B cell (primary cell): ENCODE measurements around the gene CCDC50. TPM values are rescaled to one million over a fixed set of nuclear protein-coding genes. Genes with fewer than 3 reads are reported as not detected.

ENCODE experiments used
- ATAC-seq: fragments of 200-7000 bp; cut with Tn5 transposase; one replicate; pipeline ENCODE4 v1.10.0; 2021; ENCODE audit warnings: low read depth, mild to moderate bottlenecking, moderate number of reproducible peaks, moderate library complexity
- CTCF ChIA-PET: fragments of 350-600 bp; sonication (Branson Sonifier 250); formaldehyde crosslinking; loops from one replicate; lab custom pipeline; 2021; ENCODE audit warnings: antibody characterized with exemption, inconsistent platforms; lab: Charles Lee
- POLR2A ChIA-PET: fragments of 350-600 bp; sonication (Branson Sonifier 250); formaldehyde crosslinking; loops from one replicate; lab custom pipeline; 2021; ENCODE audit warnings: antibody characterized with exemption; lab: Charles Lee
- DNase-seq: peaks from one replicate; pipeline ENCODE4 v3.0.0; 2013
- H2AFZ ChIP-seq: 2 replicates; pipeline ENCODE4 v1.6.1; 2012; ENCODE audit warnings: mild to moderate bottlenecking, low read depth, low read length; ENCODE audit not compliant: insufficient read depth, poor library complexity, severe bottlenecking
- H3K27ac ChIP-seq, 2 donors: 1 replicate in 1 of 2; 2 replicates in 1 of 2; pipeline ENCODE4 v1.5.1; 2012 to 2013; ENCODE audit warnings: low read length in 2 of 2, mild to moderate bottlenecking in 2 of 2, moderate library complexity in 1 of 2
- H3K27me3 ChIP-seq, 4 experiments: fragments of 200-600 bp in 1 of 4; sonication (generic) in 1 of 4; replicated peaks in 1 of 4; 1 replicate in 2 of 4; 2 replicates in 2 of 4; pipeline versions ENCODE4 v1.6.1 to v1.7.0; 2013 to 2016; ENCODE audit warnings: low read length in 3 of 4, mild to moderate bottlenecking in 2 of 4, mixed read lengths in 1 of 4, moderate library complexity in 1 of 4; ENCODE audit not compliant: insufficient read depth in 4 of 4, control insufficient read depth in 3 of 4; ENCODE audit errors: control extremely low read depth in 1 of 4
- H3K36me3 ChIP-seq, 2 experiments: replicated peaks in 1 of 2; 1 replicate in 1 of 2; 2 replicates in 1 of 2; pipeline versions ENCODE4 v1.6.1 to v1.7.1; 2013; ENCODE audit warnings: low read length in 1 of 2; ENCODE audit not compliant: insufficient read depth in 2 of 2, control insufficient read depth in 1 of 2; ENCODE audit errors: control extremely low read depth in 1 of 2, extremely low read depth in 1 of 2
- H3K4me1 ChIP-seq, 2 donors: fragments of 200-600 bp in 1 of 2; sonication (generic) in 1 of 2; 1 replicate in 1 of 2; 2 replicates in 1 of 2; pipeline versions ENCODE4 v1.5.1 to v1.6.1; 2013 to 2017; ENCODE audit warnings: low read length in 2 of 2; ENCODE audit not compliant: control insufficient read depth in 2 of 2, insufficient read depth in 2 of 2
- H3K4me2 ChIP-seq: replicated peaks from 2 replicates; pipeline ENCODE3; 2012; ENCODE audit warnings: mild to moderate bottlenecking, low read depth, low read length; ENCODE audit not compliant: poor library complexity, severe bottlenecking
- H3K4me3 ChIP-seq, 5 experiments: fragments of 200-600 bp in 1 of 5; sonication (generic) in 1 of 5; 1 replicate in 3 of 5; 2 replicates in 2 of 5; pipeline versions ENCODE4 v1.5.1 to v1.7.0; 2011 to 2016; ENCODE audit warnings: low read length in 4 of 5, mild to moderate bottlenecking in 4 of 5, low read depth in 2 of 5, control low read depth in 1 of 5, moderate library complexity in 1 of 5; ENCODE audit not compliant: insufficient read depth in 1 of 5; ENCODE audit errors: control extremely low read depth in 1 of 5, extremely low read depth in 1 of 5
- H3K79me2 ChIP-seq: fragments of 200-600 bp; sonication (generic); one replicate; pipeline ENCODE4 v1.6.0; 2016; ENCODE audit warnings: low read length; ENCODE audit not compliant: control insufficient read depth, insufficient read depth
- H3K9ac ChIP-seq: fragments of 200-600 bp; sonication (generic); 2 replicates; pipeline ENCODE4 v1.6.1; 2017; ENCODE audit warnings: mild to moderate bottlenecking, low read length, moderate library complexity
- H3K9me3 ChIP-seq, 3 donors: one replicate each; pipeline versions ENCODE4 v1.6.1 to v1.7.1; 2013; ENCODE audit warnings: low read length in 2 of 3; ENCODE audit not compliant: control insufficient read depth in 2 of 3, insufficient read depth in 1 of 3; ENCODE audit errors: control extremely low read depth in 1 of 3
- H4K20me1 ChIP-seq: 2 replicates; pipeline ENCODE4 v1.6.0; 2012; ENCODE audit warnings: mild to moderate bottlenecking, low read length; ENCODE audit not compliant: insufficient read depth, control insufficient read depth, poor library complexity, severe bottlenecking
- H3K27ac Mint-ChIP-seq: one replicate; pipeline ENCODE4 v1.8.0; 2021; ENCODE audit warnings: mixed read lengths
- H3K27me3 Mint-ChIP-seq: one replicate; pipeline ENCODE4 v1.8.0; 2021; ENCODE audit warnings: mixed read lengths
- H3K4me1 Mint-ChIP-seq: one replicate; pipeline ENCODE4 v1.8.0; 2021; ENCODE audit warnings: mixed read lengths
- H3K4me3 Mint-ChIP-seq: one replicate; pipeline ENCODE4 v1.8.0; 2021; ENCODE audit warnings: mixed read lengths
- H3K9me3 Mint-ChIP-seq: one replicate; pipeline ENCODE4 v1.8.0; 2022; ENCODE audit warnings: mixed read lengths; ENCODE audit not compliant: insufficient read depth
- CTCF ChIP-seq: fragments of 200-600 bp; IDR thresholded peaks from one replicate; pipeline ENCODE4 v1.8.0; 2022; ENCODE audit warnings: antibody characterized with exemption, mild to moderate bottlenecking
- EZH2 ChIP-seq: IDR thresholded peaks from 2 replicates; pipeline ENCODE4 v1.6.1; 2012; ENCODE audit warnings: borderline replicate concordance, low read depth, mild to moderate bottlenecking, moderate library complexity, low read length; ENCODE audit not compliant: insufficient read depth, poor library complexity, severe bottlenecking
- WGBS: methylation state at CpG from one replicate; pipeline ENCODE4 v1.1.5; 2013; ENCODE audit warnings: missing lambda C conversion rate; ENCODE audit not compliant: insufficient coverage; 5-methylcytosine and 5-hydroxymethylcytosine counted together
- intact Hi-C: fragments of 100-400 bp; cut with micrococcal nuclease; formaldehyde crosslinking; loops from one replicate; pipeline ENCODE4 v1.10.0; 2022
- polyA plus RNA-seq: library from polyadenylated mRNA; depleted of rRNA; stranded (reverse); fragments of >200 nt; gene quantifications from 2 replicates; pipeline ENCODE4 v1.2.3, GENCODE V29; 2012
- total RNA-seq, 2 donors: library from RNA; stranded (reverse); fragments of 120-200 nt in 1 of 2; gene quantifications; 1 replicate in 1 of 2; 2 replicates in 1 of 2; pipeline versions ENCODE4 v1.2.3 to v1.2.4, GENCODE V29; 2013 to 2022

CCDC50 gene
- total and polyA plus RNA-seq, 2 donors (not counting 1 experiment from before 2014, with no cell fraction given), result 48.7 to 121 TPM

DNA sequence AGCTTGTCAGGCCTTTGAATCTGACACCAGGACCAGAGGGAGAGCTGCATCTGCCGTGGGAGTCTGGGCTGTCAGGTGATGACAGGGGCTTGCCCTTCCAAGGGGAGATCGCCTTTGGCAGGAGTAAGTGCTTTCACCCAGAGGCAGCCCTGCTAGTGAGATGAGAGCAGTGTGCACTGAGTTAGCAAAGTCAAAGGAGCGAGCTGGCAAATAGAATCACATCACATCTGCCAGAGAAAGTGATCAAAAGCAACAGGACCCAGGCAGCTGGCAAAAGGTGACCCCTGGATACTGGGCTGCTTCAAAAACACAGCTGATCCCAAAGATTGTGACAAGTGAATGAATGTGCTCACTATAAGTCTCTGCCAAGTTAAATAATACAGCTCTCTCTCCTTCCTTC, 95.7 kb downstream of the CCDC50 start:
- Histone ChIP-seq H3K4me3 (no peak overlapping the region), H3K9ac (no peak overlapping the region), H3K9me3 (no peaks in the 10 kb centered on the region), H3K79me2 (no peaks in the 10 kb centered on the region), H2AFZ (no peak overlapping the region), H3K27me3 (peaks cover 0 to 3% (median 0%) of the 10 kb centered on the region in 4 experiments), H3K4me2 (no peak overlapping the region), H3K27ac (no peak overlapping the region), H3K36me3 (no peaks in the 10 kb centered on the region), H4K20me1 (no peaks in the 10 kb centered on the region), H3K4me1 (no peaks in the 10 kb centered on the region)
- no peaks in the 10 kb centered on the region for H3K4me1 Mint-ChIP-seq
- no peak overlapping the region for H3K27ac Mint-ChIP-seq
- no peak overlapping the region for H3K4me3 Mint-ChIP-seq
- intact Hi-C loops, result no loop called here
- peaks cover 38% of the 10 kb centered on the region for H3K27me3 Mint-ChIP-seq
- TF ChIP-seq EZH2 (no peak), CTCF (no peak)
- ChIA-PET CTCF (no interaction called here), POLR2A (no interaction called here)
- DNase-seq, result no peak
- peaks cover 2% of the 10 kb centered on the region for H3K9me3 Mint-ChIP-seq
- 71% methylated on average over 2 of the region's 3 CpGs for WGBS
- no peak for ATAC-seq

GRCh38 chr3:191425322-191425734, 96.1 kb downstream of the CCDC50 start:
- Histone ChIP-seq H3K27me3 (peaks cover 0 to 3% (median 0%) of the 10 kb centered on the region in 4 experiments), H3K4me2 (no peak overlapping the region), H3K36me3 (no peaks in the 10 kb centered on the region), H3K79me2 (no peaks in the 10 kb centered on the region), H2AFZ (no peak overlapping the region), H3K4me1 (no peaks in the 10 kb centered on the region), H4K20me1 (no peaks in the 10 kb centered on the region), H3K9me3 (no peaks in the 10 kb centered on the region), H3K9ac (no peak overlapping the region), H3K4me3 (no peak overlapping the region), H3K27ac (no peak overlapping the region)
- ATAC-seq (no peak), DNase-seq (no peak)
- no peak overlapping the region for H3K27ac Mint-ChIP-seq
- peaks cover 2% of the 10 kb centered on the region for H3K9me3 Mint-ChIP-seq
- no peak overlapping the region for H3K4me3 Mint-ChIP-seq
- no peak for TF ChIP-seq EZH2
- no peak for TF ChIP-seq CTCF
- intact Hi-C loops, result no loop called here
- H3K27me3 Mint-ChIP-seq, result peaks cover 38% of the 10 kb centered on the region
- ChIA-PET POLR2A (no interaction called here), CTCF (no interaction called here)
- H3K4me1 Mint-ChIP-seq, result no peaks in the 10 kb centered on the region
- 93% methylated on average over 3 of the region's 11 CpGs for WGBS
